ENCODE results near the gene SLC19A2. TPM values are rescaled to one million over a fixed set of nuclear protein-coding genes. Genes with fewer than 3 reads are reported as not detected.

The SLC19A2 gene
- total RNA-seq, 4 donors from 2014 or later, result 48.8 to 195 (median 96.0) TPM

DNA sequence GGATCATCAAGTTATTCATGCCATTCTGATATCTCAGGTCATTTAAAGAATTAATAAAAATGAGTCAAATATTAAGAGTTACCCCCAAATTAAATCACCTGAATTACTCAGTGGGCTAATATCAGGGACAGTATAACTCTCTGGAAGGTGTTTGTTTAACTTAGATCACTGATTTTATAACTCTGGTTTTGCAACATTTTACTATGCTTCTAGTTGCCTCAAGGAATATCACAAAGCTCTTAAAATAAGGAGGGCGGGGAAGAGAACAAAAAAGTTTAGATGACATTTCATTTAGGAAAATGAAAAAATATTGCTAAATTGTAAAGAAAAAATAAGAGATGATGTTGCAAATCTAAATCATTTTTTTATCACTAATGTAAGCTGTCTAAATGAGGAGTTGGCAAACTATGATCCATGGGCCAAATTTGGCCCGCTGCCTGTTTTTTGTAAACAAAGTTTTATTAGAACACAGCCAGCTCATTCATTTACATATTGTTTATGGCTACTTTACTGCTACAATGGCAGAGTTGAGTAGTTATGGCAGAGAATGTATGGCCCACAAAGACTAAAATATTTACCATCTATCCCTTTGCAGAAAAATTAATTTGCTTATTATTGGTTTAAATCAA, 31.9 kb upstream of the SLC19A2 start:
- DNase-seq (ENCODE audit: low spot score), result no peak
- TF ChIP-seq, protein P1, sequence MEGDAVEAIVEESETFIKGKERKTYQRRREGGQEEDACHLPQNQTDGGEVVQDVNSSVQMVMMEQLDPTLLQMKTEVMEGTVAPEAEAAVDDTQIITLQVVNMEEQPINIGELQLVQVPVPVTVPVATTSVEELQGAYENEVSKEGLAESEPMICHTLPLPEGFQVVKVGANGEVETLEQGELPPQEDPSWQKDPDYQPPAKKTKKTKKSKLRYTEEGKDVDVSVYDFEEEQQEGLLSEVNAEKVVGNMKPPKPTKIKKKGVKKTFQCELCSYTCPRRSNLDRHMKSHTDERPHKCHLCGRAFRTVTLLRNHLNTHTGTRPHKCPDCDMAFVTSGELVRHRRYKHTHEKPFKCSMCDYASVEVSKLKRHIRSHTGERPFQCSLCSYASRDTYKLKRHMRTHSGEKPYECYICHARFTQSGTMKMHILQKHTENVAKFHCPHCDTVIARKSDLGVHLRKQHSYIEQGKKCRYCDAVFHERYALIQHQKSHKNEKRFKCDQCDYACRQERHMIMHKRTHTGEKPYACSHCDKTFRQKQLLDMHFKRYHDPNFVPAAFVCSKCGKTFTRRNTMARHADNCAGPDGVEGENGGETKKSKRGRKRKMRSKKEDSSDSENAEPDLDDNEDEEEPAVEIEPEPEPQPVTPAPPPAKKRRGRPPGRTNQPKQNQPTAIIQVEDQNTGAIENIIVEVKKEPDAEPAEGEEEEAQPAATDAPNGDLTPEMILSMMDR (IDR thresholded peaks at IDR 0.05), result no peak
- ATAC-seq (ENCODE audit: low FRiP score), result no peak

DNA sequence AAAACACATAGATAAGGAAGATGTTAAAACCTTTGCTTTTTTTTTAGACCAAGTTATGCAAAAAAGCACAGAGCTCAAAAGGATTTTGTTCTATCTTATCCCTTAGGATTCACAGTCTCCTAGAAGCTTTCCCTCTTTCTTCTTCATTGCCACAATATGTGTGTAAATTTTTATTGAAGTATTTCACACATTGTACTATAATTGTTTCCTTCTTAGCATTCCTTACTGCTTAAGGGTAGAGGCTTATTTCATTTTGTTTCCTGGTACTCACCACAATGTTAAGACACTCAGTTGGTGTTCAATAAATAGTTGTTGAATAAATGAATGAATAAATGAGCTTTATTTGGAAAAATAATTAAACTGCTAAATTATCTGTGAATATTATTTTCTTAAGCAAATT, 29.9 kb upstream of the SLC19A2 start:
- no peak for DNase-seq (ENCODE audit: low spot score)
- ATAC-seq (ENCODE audit: low FRiP score), result no peak
- TF ChIP-seq, protein P1 (IDR thresholded peaks at IDR 0.05), result no peak

DNA sequence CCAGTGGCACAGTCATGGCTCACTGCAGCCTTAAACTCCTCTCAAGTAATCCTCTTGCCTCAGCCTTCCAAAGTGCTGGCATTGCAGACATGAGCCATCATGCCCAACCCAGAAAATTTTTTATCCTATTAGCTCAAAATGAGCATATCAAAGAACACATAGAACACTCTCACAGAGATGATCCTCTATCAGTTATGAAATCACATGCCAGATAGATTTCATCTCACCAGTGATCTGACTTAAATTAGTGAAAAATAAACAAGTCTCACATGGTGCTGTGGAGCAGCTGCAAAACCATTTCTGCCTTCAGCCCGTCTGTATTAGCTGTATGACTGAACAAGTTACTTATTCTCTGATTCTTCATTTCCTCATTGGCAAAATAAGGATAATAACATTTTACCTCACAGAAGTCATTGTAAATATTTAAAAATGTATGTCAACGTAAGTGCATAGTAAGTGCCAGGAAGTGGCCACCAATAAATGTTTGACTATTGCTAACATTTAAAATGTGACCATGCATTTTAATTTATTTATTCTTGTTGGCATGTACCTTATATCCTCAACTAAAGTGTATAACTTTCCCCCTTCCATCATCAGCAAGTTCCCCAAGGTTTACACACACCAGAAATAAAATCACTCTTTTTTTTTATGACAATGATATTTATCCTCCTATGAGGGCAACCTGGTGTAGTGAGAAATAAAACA, 29.0 kb upstream of the SLC19A2 start:
- TF ChIP-seq, protein P1 (IDR thresholded peaks at IDR 0.05), result no peak
- ATAC-seq (ENCODE audit: low FRiP score), result no peak
- no peak for DNase-seq (ENCODE audit: low spot score)

DNA sequence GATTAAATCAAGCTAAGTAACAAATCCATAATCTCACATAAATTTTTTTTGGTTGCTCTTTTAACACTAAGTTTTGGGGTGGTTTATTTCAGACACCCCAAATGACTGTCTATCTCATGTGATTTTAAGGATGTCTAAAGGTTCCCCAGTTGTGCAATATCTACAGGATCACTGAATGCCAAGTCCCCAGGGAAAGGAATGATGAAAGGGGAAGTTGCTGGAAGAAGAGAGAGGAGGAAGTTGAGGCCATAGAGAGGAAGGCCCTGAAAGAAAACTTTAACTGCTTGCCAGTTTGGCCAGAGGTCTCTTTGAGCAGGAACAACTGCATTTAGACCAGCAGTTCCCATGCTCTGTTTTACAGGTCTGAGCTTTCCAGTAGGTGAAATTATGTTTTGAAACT, 27.5 kb upstream of the SLC19A2 start:
- ATAC-seq (ENCODE audit: low FRiP score), result no peak
- DNase-seq (ENCODE audit: low spot score), result no peak
- TF ChIP-seq, protein P1 (IDR thresholded peaks at IDR 0.05), result no peak

DNA sequence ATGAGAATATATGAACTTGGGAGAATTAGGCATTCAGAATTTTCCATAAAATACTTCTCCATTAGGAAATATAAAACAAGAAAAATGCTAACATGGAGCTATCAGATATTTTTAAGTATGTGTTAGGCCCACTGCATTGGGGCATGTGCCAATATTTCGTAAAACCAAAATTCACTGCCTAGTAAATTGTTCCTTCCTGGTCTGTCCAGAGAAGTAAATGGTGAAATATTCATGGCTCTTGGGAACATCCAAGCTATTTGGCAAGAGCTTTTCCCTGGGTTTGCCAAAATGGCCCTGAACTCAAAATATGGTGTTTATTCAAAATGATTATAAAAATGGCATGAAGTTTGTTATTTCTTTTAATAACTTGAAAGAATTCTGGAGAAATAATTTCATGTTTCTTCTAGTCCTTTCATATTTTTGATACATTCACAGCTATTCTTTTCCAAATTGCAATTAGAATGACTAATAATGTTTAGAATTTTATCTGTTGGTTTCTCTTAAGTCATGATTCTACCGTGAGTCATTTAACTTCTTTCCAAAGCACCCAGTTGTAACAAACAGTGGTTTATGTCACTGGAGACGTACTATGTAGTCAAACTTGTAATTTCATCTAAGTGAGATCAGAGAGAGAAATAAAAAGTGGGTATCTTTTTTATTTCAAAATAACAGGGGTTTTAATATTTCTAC, 25.7 kb upstream of the SLC19A2 start:
- ATAC-seq (ENCODE audit: low FRiP score) (peak; percentile 86), DNase-seq (ENCODE audit: low spot score) (no peak)
- TF ChIP-seq, protein P1 (IDR thresholded peaks at IDR 0.05), result no peak

DNA sequence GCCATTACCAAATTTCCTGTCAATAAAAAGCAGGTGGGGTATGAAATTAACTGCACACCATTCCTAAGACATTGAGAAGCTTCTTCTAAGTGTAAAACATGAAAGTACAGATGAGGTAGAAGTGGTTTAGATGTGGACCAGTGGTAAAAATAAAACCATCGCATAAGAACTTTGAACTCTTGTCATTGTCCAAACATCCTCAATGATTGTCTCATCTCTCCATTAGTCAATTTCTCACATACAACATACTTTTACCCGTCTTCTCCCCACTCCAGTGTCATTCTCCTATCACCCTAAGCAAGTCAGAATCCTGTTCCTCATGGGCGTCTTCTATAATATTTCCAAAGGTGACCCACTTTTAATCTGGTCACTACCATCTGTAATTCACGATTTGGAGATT, 24.3 kb upstream of the SLC19A2 start:
- ATAC-seq (ENCODE audit: low FRiP score), result no peak
- no peak for DNase-seq (ENCODE audit: low spot score)
- TF ChIP-seq, protein P1 (IDR thresholded peaks at IDR 0.05), result no peak
